Forelimb muscle (tissue), 1 donor: ENCODE results near the gene LSAMP. TPM values are rescaled to one million over a fixed set of nuclear protein-coding genes. Genes with fewer than 3 reads are reported as not detected.
"Not testable (repeated sequence)": the region's sequence is repeated elsewhere in the genome, so short reads cannot be mapped to it uniquely, and the experiment has no call there.

Experiments used
- DNase-seq: peaks from one replicate; pipeline ENCODE4 v3.0.0-alpha.2; 2013; ENCODE audit warnings: low read depth
- polyA plus RNA-seq: library from polyadenylated mRNA; unstranded; fragments of 120-200 nt; gene quantifications from one replicate; pipeline ENCODE4 v1.2.1, GENCODE V29; 2013; ENCODE audit not compliant: insufficient read length

LSAMP gene
- polyA plus RNA-seq, 1 donor, result 4.5 TPM

- DNase-seq, result no peak
These were observed 687.1 kb downstream of the LSAMP start for GRCh38 chr3:115758076-115758763.

- not testable (repeated sequence) for DNase-seq
These were observed 692.3 kb downstream of the LSAMP start for GRCh38 chr3:115752978-115753377.
